Suprapubic skin (tissue), 4 donors: Measurements from ENCODE around the gene PRKRIP1. TPM values are rescaled to one million over a fixed set of nuclear protein-coding genes. Genes with fewer than 3 reads are reported as not detected.
A peak's percentile ranks its signal among the peaks of the same experiment; 100 is the strongest.
"Not testable (repeated sequence)": the region's sequence is repeated elsewhere in the genome, so short reads cannot be mapped to it uniquely, and the experiment has no call there.

Experiments
- DNase-seq, 2 donors: peaks; one replicate each; pipeline ENCODE4 v3.0.0-alpha.2; 2019; ENCODE audit warnings: low spot score in 2 of 2
- H3K27ac ChIP-seq: fragments of 200-600 bp; sonication (generic); one replicate; pipeline ENCODE4 v1.5.1; 2019
- H3K27me3 ChIP-seq: fragments of 200-600 bp; sonication (generic); one replicate; pipeline ENCODE4 v1.5.1; 2019
- H3K36me3 ChIP-seq: fragments of 200-600 bp; sonication (generic); one replicate; pipeline ENCODE4 v1.5.1; 2019
- H3K4me1 ChIP-seq: fragments of 200-600 bp; sonication (generic); one replicate; pipeline ENCODE4 v1.5.1; 2019
- H3K4me3 ChIP-seq: fragments of 200-600 bp; sonication (generic); one replicate; pipeline ENCODE4 v1.5.1; 2019; ENCODE audit warnings: mild to moderate bottlenecking
- H3K9me3 ChIP-seq: fragments of 200-600 bp; sonication (generic); one replicate; pipeline ENCODE4 v1.5.1; 2019
- CTCF ChIP-seq, 2 donors: fragments of 200-600 bp in 1 of 2; fragments of 450-650 bp in 1 of 2; sonication (generic) in 1 of 2; IDR thresholded peaks; one replicate each; pipeline ENCODE4 v1.5.1; 2016 to 2019; ENCODE audit warnings: antibody characterized with exemption in 2 of 2, mild to moderate bottlenecking in 1 of 2, moderate library complexity in 1 of 2
- EP300 ChIP-seq: sonication (generic); formaldehyde crosslinking; IDR thresholded peaks from one replicate; pipeline ENCODE4 v1.6.1; 2017; ENCODE audit warnings: antibody characterized with exemption
- POLR2A ChIP-seq, 2 donors: fragments of 450-650 bp; IDR thresholded peaks; one replicate each; pipeline ENCODE4 v1.6.1; 2017; ENCODE audit warnings: antibody characterized with exemption in 2 of 2, mild to moderate bottlenecking in 2 of 2, moderate library complexity in 2 of 2
- POLR2AphosphoS5 ChIP-seq, 3 donors: sonication (generic); formaldehyde crosslinking; IDR thresholded peaks; one replicate each; pipeline ENCODE4 v1.6.1; 2017; ENCODE audit warnings: antibody characterized with exemption in 3 of 3
- WGBS: methylation state at CpG from one replicate; pipeline ENCODE4 v1.1.5; 2018; 5-methylcytosine and 5-hydroxymethylcytosine counted together
- total RNA-seq, 4 donors: library from RNA; depleted of rRNA; stranded (reverse); fragments of >200 nt; gene quantifications; one replicate each; pipeline ENCODE4 v1.1.0, GENCODE V29; 2016

Gene PRKRIP1
- total RNA-seq, 4 donors from 2014 or later, result 21.5 to 54.7 (median 23.3) TPM

GRCh38 chr7:102403563-102403962 is 7.4 kb downstream of the PRKRIP1 start:
- no peaks in the 10 kb centered on the region for H3K4me1 ChIP-seq
- H3K9me3 ChIP-seq, result no peaks in the 10 kb centered on the region
- no peak overlapping the region for H3K27ac ChIP-seq
- no peaks in the 10 kb centered on the region for H3K27me3 ChIP-seq
- 91% methylated on average over 3 of the region's 3 CpGs for WGBS
- no peak for DNase-seq
- peaks cover 89% of the 10 kb centered on the region for H3K36me3 ChIP-seq
- TF ChIP-seq POLR2AphosphoS5 (IDR thresholded peaks at IDR 0.05), result no peak
- TF ChIP-seq EP300, result no peak
- TF ChIP-seq CTCF (IDR thresholded peaks at IDR 0.05), result no peak
- TF ChIP-seq POLR2A (IDR thresholded peaks at IDR 0.05), result no peak
- H3K4me3 ChIP-seq, result no peak overlapping the region

- WGBS, result 79% methylated on average over 15 of the region's 15 CpGs
- H3K27me3 ChIP-seq, result no peaks in the 10 kb centered on the region
- no peak overlapping the region for H3K4me3 ChIP-seq
- H3K27ac ChIP-seq, result no peak overlapping the region
- peaks cover 89% of the 10 kb centered on the region for H3K36me3 ChIP-seq
- no peak for TF ChIP-seq POLR2AphosphoS5 (IDR thresholded peaks at IDR 0.05)
- TF ChIP-seq CTCF (IDR thresholded peaks at IDR 0.05), result peak; percentile 49 to 62
- H3K9me3 ChIP-seq, result no peaks in the 10 kb centered on the region
- no peak for DNase-seq
- H3K4me1 ChIP-seq, result no peaks in the 10 kb centered on the region
These were observed 8.1 kb downstream of the PRKRIP1 start for GRCh38 chr7:102404005-102404861.

GRCh38 chr7:102404862-102405188 is 8.7 kb downstream of the PRKRIP1 start:
- peaks cover 91% of the 10 kb centered on the region for H3K36me3 ChIP-seq
- 96% methylated on average over 5 of the region's 5 CpGs for WGBS

GRCh38 chr7:102407910-102408309 is 11.7 kb downstream of the PRKRIP1 start:
- Histone ChIP-seq H3K9me3 (no peaks in the 10 kb centered on the region), H3K27ac (no peak overlapping the region), H3K4me1 (no peaks in the 10 kb centered on the region), H3K36me3 (peaks cover 86% of the 10 kb centered on the region), H3K4me3 (no peak overlapping the region), H3K27me3 (no peaks in the 10 kb centered on the region)
- TF ChIP-seq POLR2A (IDR thresholded peaks at IDR 0.05) (no peak), POLR2AphosphoS5 (IDR thresholded peaks at IDR 0.05) (no peak), EP300 (no peak), CTCF (IDR thresholded peaks at IDR 0.05) (no peak)
- 93% methylated on average over 6 of the region's 6 CpGs for WGBS
- DNase-seq, result no peak

More at GRCh38 chr7:102404862-102405188, 8.7 kb downstream of the PRKRIP1 start:
- H3K4me3 ChIP-seq, DNase-seq, H3K4me1 ChIP-seq, H3K27ac ChIP-seq, H3K27me3 ChIP-seq, H3K9me3 ChIP-seq: not testable (repeated sequence)

- peaks cover 85% of the 10 kb centered on the region for H3K36me3 ChIP-seq
- WGBS, result 99% methylated on average over 6 of the region's 6 CpGs
These were observed 12.4 kb downstream of the PRKRIP1 start for GRCh38 chr7:102408530-102408929.

GRCh38 chr7:102409340-102409739 is 13.2 kb downstream of the PRKRIP1 start:
- Histone ChIP-seq H3K4me3 (no peak overlapping the region), H3K9me3 (no peaks in the 10 kb centered on the region), H3K27ac (no peak overlapping the region), H3K4me1 (no peaks in the 10 kb centered on the region), H3K27me3 (no peaks in the 10 kb centered on the region), H3K36me3 (peaks cover 85% of the 10 kb centered on the region)
- no peak for TF ChIP-seq CTCF (IDR thresholded peaks at IDR 0.05)
- TF ChIP-seq EP300, result no peak
- no peak for TF ChIP-seq POLR2AphosphoS5 (IDR thresholded peaks at IDR 0.05)
- no peak for TF ChIP-seq POLR2A (IDR thresholded peaks at IDR 0.05)
- no peak for DNase-seq
- 97% methylated on average over 4 of the region's 4 CpGs for WGBS

More at GRCh38 chr7:102408530-102408929, 12.4 kb downstream of the PRKRIP1 start:
- not testable (repeated sequence) for DNase-seq, H3K9me3 ChIP-seq, H3K27me3 ChIP-seq, H3K4me3 ChIP-seq, H3K4me1 ChIP-seq, H3K27ac ChIP-seq
